ENCODE data around the gene TBC1D3I.
"Not testable (repeated sequence)": the region's sequence is repeated elsewhere in the genome, so short reads cannot be mapped to it uniquely, and the experiment has no call there.

The TBC1D3I gene

DNA sequence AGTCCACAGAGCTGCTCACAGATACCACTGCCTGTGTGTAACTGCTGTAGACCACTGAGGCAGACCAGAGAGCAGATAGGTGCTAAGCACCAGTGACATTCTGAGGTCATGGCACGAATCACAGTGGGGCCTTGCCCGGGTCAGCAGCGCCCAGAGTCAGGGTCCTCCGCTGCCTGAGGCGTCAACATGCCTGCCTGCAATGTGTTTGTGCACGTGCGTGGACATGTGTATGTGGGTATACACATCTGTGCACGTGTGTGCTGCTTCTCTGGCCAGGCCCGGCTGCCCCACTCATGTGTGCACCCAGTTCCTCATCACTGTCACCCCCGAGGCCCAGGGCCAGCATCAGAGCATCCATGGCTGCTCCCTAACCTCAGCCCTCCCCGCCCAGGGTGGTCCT lies at the start of gene TBC1D3I:
Gene TBC1D3I (minus strand): TSS at position 101 of the 400 bp plus-strand sequence. CDS start 1,585 bp downstream, outside the sequence.
- DNase-seq (ENCODE audit: extremely low spot score); CTCF ChIA-PET; POLR2A ChIA-PET: not testable (repeated sequence)

DNA sequence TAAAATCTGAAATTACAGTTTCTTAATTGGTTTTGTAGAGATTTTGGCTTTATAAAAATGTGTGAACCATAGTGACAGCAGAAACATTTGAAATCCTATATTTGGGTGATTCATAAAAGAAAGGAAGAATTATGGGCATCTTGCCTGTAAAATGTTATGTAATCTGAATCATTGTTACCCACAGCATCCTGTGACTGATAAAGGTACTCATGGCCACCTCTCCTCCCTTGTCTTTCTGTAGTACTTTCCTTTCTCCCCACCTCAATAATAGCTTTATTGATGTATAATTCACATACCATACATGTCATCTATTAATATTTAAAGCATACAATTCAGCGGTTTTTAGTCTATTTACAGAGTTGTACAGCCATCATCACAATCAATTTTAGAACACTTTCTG lies 30.8 kb upstream of the TBC1D3I start:
- DNase-seq (ENCODE audit: extremely low spot score); POLR2A ChIA-PET; CTCF ChIA-PET: not testable (repeated sequence)

DNA sequence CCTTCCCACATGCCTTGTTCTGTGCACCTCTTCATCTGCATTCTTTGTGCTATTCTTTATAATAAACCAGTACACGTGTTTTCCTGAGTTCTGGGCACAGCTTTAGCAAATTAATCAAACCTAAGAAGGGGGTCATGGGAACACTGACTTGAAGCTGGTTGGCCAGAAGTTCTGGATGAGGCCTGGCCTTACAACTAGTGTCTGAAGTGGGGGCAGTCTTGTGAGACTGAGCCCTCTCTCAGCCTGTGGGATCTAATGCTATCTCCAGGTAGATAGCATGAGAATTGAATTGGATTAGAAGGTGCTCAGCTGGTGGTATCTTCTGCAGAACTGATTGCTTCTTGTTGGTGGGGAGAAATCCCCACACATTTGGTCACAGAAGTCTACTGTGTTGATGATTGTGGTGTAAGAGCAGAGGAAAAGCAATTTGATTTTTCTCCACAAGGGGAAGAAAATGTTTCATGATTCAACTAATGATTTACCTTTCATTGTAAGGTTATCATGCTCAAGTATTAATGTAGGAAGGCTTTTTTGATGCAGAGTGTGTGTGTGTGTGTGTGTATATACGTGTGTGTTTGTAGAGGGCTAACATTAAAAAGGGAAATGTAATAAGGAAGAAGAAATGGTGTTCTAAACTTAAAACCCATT lies 25.7 kb upstream of the TBC1D3I start:
- DNase-seq (ENCODE audit: extremely low spot score); CTCF ChIA-PET; POLR2A ChIA-PET: not testable (repeated sequence)

DNA sequence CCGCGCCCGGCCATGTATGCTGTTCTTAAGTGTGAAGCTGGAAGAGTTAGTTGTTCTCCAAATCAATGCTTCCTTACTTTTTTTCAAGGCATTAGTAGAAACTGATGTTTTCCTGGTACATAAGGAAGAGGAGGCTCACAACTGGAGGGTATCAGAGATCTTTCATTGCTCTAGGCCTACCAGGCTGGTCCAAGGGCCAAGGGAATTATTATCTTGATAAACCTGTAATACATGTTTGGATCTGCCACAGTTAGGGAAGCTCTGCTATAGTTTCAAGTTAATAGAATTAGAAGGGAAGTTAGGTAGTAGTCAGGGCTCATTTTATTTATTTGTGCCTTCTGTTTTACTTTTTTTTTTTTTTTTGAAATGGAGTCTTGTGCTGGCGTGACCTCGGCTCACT lies 19.8 kb upstream of the TBC1D3I start:
- CTCF ChIA-PET; POLR2A ChIA-PET; DNase-seq (ENCODE audit: extremely low spot score): not testable (repeated sequence)

DNA sequence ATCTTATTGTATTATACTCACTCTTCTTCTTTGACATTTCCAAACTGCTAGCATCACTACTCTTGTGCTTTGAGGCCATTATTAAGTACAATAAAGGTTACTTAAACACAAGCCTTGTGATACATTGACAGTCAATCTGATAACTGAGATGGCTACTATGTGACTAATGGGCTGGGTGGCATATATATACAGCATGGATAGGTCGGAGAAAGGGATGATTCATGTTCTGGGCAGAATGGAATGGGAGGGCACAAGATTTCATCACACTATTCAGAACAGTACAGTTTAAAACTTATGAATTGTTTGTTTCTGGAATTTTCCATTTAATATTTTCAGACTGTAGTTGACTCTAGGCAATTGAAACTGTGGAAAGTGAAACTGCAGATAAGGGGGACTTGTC lies 18.9 kb upstream of the TBC1D3I start:
- POLR2A ChIA-PET; DNase-seq (ENCODE audit: extremely low spot score); CTCF ChIA-PET: not testable (repeated sequence)

DNA sequence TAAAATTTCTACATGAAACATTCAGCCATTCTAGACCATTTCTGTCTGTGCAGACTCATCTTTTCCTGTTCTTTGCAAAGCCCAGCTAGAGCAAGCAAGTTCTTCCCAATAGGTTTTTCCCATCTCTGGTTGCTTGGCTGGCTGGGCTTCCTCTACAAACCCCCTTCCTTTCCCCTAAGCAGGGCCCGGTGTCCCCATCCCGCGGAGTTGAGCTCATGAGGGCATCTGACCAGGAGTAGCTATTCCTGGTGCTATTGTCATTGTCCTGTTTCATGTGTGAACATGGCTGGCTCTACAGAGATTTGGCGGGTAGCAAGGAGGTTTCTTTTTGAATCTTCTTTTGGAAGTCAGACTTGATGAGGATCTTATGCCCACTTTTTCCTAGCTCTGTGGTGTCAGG lies 22.3 kb downstream of the TBC1D3I start:
- POLR2A ChIA-PET; DNase-seq (ENCODE audit: extremely low spot score); CTCF ChIA-PET: not testable (repeated sequence)

DNA sequence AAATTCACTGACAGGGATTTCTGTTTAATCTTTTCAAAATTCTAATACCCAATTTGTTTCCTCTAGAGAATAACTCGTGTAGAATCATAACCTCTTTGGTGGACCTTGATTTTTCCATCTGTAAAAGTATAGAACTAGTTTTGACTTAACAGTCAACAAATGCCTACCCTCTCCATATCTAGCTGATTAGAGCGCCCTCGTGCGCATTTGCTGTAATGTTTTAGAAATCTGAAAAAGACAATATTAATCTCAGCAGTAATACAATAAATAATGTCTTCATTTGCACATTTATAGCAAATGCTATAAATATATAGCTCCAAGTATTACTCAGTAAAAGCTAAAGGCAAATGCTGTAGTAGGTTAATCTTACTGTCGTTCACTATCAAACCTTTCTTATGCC lies 34.7 kb downstream of the TBC1D3I start:
- DNase-seq (ENCODE audit: extremely low spot score); CTCF ChIA-PET; POLR2A ChIA-PET: not testable (repeated sequence)

DNA sequence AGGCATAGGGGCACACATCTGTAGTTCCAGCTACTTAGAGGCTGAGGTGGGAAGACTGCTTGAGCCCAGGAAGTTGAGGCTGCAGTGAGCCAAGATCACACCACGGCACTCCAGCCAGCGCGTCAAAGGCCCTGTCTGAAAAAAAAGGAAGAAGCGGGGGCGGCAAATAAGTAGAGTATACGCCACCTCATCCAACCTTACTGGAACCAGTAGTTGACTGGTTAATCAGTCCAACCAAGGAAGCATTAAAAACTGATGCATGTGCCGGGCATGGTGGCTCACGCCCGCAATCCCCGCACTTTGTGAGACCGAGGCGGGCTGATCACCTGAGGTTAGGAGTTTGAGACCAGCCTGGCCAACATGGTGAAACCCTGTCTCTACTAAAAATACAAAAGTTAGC lies 41.4 kb downstream of the TBC1D3I start:
- POLR2A ChIA-PET; CTCF ChIA-PET; DNase-seq (ENCODE audit: extremely low spot score): not testable (repeated sequence)

DNA sequence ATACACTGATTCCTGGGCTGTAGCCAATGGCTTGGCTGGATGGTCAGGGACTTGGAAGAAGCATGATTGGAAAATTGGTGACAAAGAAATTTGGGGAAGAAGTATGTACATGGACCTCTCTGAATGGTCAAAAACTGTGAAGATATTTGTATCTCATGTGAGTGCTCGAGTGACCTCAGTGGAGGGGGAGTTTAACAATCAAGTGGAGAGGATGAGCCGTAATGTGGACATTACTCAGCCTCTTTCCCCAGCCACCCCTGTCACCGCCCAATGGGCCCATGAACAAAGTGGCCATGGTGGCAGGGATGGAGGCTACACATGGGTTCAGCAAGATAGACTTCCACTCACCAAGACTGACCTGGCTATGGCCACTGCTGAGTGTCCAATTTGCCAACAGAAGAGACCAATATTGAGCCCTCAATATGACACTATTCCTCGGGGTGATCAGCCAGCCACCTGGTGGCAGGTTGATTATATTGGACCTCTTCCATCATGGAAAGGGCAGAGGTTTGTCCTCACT lies 42.7 kb downstream of the TBC1D3I start:
- CTCF ChIA-PET; POLR2A ChIA-PET; DNase-seq (ENCODE audit: extremely low spot score): not testable (repeated sequence)

DNA sequence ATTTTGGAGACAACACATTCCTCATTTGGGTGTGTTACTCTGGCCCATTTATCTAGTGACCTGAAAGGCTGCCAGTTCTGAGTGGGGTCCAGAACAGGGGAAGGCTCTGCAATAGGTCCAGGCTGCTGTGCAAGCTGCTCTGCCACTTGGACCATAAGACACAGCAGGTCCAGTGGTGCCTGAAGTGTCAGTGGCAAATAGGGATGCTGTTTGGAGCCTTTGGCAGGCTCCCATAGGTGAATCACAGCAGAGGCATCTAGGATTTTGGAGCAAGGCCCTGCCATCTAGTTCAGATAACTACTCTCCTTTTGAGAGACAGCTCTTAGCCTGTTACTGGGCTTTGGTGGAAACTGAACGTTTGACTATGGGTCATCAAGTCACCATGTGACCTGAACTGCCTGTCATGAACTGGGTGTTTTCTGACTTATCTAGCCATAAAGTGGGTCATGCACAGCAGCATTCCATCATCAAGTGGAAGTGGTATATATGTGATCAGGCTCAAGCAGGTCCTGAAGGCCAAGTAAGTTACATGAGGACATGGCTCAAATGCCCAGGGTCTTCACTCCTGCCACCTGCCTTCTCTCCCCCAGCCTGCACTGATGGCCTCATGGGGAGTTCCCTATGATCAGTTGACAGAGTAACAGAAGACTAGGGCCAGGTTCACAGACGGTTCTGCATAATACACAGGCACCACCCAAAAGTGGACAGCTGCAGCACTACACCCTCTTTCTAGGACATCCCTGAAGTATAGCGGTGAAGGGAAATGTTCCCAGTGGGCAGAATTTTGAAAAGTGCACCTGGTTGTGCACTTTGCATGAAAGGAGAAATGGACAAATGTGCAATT lies 43.4 kb downstream of the TBC1D3I start:
- POLR2A ChIA-PET; CTCF ChIA-PET; DNase-seq (ENCODE audit: extremely low spot score): not testable (repeated sequence)

DNA sequence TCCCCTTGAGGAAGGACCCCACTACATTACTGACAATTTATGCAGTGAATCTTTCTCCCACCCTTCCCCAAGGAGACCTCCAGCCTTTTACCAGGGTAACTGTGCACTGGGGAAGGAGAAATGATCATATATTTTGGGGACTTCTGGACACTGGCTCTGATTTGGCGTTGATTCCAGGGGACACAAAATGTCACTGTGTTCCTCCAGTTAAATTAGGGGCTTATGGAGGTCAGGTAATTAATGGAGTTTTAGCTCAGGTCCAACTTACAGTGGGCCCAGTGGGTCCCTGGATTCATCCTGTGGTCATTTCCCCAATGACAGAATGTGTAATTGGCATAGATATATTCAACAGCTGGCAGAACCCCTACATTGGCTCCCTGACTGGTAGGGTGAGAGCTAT lies 44.8 kb downstream of the TBC1D3I start:
- DNase-seq (ENCODE audit: extremely low spot score); POLR2A ChIA-PET; CTCF ChIA-PET: not testable (repeated sequence)

DNA sequence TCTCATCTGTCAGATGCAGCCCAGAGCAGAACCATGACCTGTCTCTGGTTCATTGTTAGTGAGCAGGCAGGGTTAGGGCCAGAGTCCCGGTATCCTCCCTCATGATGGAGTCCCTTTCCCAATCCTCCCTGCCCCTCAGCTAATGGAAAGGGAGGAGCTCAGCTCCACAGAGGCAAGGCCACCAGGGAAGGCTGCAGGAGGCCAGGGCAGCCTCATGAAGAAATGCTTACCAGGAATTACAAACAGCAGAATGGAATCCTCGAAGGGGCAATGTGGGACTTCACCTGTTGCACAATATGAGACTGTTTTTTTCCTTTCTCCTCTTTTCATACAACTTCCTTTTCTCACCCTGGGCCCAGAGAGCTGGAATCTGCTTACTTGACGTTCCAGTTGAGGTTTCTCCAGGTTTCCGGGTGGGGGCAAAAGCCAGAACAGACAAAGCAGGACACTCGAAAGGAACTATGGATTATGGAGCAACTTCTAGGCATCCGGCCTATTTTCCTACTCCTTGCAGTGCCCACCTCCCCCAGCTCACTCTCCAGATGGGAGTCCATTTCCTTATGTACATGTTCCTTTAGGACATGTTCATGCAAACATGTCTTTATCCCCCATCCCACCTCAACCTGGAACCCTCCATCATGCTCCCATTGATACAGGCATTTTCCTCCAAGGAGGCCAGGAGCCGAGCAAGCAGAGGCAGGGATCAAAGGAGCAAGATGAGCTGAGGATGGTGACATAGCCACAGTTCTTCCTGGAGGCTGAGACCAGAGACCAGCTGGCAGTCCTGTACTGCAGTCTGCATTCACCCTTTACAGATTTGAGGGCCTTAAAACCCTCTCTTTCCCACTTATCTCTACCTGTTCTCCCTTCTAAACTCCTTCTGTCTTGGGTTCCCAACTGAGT lies 48.7 kb downstream of the TBC1D3I start:
- CTCF ChIA-PET; POLR2A ChIA-PET; DNase-seq (ENCODE audit: extremely low spot score): not testable (repeated sequence)

DNA sequence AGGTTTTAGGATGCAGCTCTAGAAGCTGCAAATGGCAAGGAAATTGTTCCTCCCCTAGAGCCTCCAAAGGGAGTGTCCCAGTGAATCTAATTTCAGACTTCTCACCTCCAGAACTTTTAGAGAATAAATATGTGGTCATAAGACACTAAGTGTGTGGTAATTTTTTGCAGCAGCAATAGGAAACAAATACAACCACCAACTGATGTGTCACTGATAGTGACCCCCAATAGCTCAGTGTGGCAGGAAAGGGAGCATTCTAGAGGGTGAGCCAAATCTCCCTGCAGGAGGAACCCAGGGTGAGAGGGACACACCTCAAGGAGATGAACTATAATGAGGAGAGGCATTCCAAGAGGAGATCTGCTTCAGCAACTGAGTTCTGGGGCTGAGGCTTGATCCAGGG lies 49.5 kb downstream of the TBC1D3I start:
- TF ChIP-seq ELF4 (IDR thresholded peaks at IDR 0.05) (no peak), FOXM1 (IDR thresholded peaks at IDR 0.05; ENCODE audit: borderline replicate concordance) (no peak), FOXA1 (IDR thresholded peaks at IDR 0.05) (no peak)
- ChIA-PET POLR2A (no interaction called here), CTCF (no interaction called here)
- no peak for DNase-seq (ENCODE audit: extremely low spot score)
